H9 (cell line): Measurements from ENCODE around the gene MIER2. TPM values are rescaled to one million over a fixed set of nuclear protein-coding genes. Genes with fewer than 3 reads are reported as not detected.

ENCODE experiments used
- DNase-seq: peaks from one replicate; pipeline ENCODE4 v3.0.0-alpha.2; 2017
- H2AFZ ChIP-seq: one replicate; pipeline ENCODE4 v1.6.1; 2013; ENCODE audit warnings: mild to moderate bottlenecking, low read length, control low read depth, moderate library complexity
- H2AK5ac ChIP-seq: 2 replicates; pipeline ENCODE4 v1.6.1; 2013; ENCODE audit warnings: low read length, control low read depth, mixed read lengths; ENCODE audit not compliant: insufficient read length
- H2BK120ac ChIP-seq: one replicate; pipeline ENCODE4 v1.6.1; 2013; ENCODE audit warnings: low read depth, mild to moderate bottlenecking, low read length, control low read depth, inconsistent platforms; ENCODE audit not compliant: poor library complexity, severe bottlenecking
- H2BK12ac ChIP-seq: 2 replicates; pipeline ENCODE4 v1.6.1; 2013; ENCODE audit warnings: low read length, control low read depth, mixed read lengths, low read depth; ENCODE audit not compliant: insufficient read length
- H2BK15ac ChIP-seq: 2 replicates; pipeline ENCODE4 v1.6.1; 2013; ENCODE audit warnings: low read depth, low read length, control low read depth
- H2BK20ac ChIP-seq: one replicate; pipeline ENCODE4 v1.6.1; 2013; ENCODE audit warnings: low read depth, mild to moderate bottlenecking, low read length, control low read depth, inconsistent platforms; ENCODE audit not compliant: poor library complexity, severe bottlenecking
- H2BK5ac ChIP-seq: 2 replicates; pipeline ENCODE4 v1.6.1; 2013; ENCODE audit warnings: low read length, control low read depth, mixed read lengths; ENCODE audit not compliant: insufficient read length
- H3K14ac ChIP-seq: 2 replicates; pipeline ENCODE4 v1.6.1; 2013; ENCODE audit warnings: low read length, control low read depth; ENCODE audit not compliant: insufficient read depth
- H3K18ac ChIP-seq: 2 replicates; pipeline ENCODE4 v1.6.1; 2013; ENCODE audit warnings: low read depth, mild to moderate bottlenecking, mixed read lengths, low read length, control low read depth; ENCODE audit not compliant: insufficient read length
- H3K23ac ChIP-seq: 2 replicates; pipeline ENCODE4 v1.6.1; 2013; ENCODE audit warnings: low read length, control low read depth, mixed read lengths, low read depth; ENCODE audit not compliant: insufficient read length
- H3K23me2 ChIP-seq: 2 replicates; pipeline ENCODE4 v1.6.1; 2013; ENCODE audit warnings: low read depth, mild to moderate bottlenecking, mixed read lengths, low read length, control low read depth; ENCODE audit not compliant: insufficient read length, poor library complexity, severe bottlenecking
- H3K27ac ChIP-seq: 2 replicates; pipeline ENCODE4 v1.5.1; 2013; ENCODE audit warnings: low read length, control low read depth, mixed read lengths, low read depth; ENCODE audit not compliant: insufficient read length
- H3K27me3 ChIP-seq: 2 replicates; pipeline ENCODE4 v1.6.1; 2013; ENCODE audit warnings: low read length, control low read depth, inconsistent platforms; ENCODE audit not compliant: insufficient read depth
- H3K4ac ChIP-seq: 2 replicates; pipeline ENCODE4 v1.6.1; 2013; ENCODE audit warnings: low read depth, mild to moderate bottlenecking, control low read depth, inconsistent platforms, low read length, moderate library complexity
- H3K4me1 ChIP-seq: 2 replicates; pipeline ENCODE4 v1.6.1; 2013; ENCODE audit warnings: low read length, control low read depth, inconsistent platforms; ENCODE audit not compliant: insufficient read depth
- H3K4me2 ChIP-seq: 2 replicates; pipeline ENCODE4 v1.6.1; 2013; ENCODE audit warnings: low read length, control low read depth, mixed read lengths; ENCODE audit not compliant: insufficient read length, insufficient read depth
- H3K56ac ChIP-seq: 2 replicates; pipeline ENCODE4 v1.6.1; 2013; ENCODE audit warnings: low read depth, mild to moderate bottlenecking, mixed read lengths, low read length, control low read depth; ENCODE audit not compliant: insufficient read length
- H3K79me1 ChIP-seq: 2 replicates; pipeline ENCODE4 v1.6.1; 2013; ENCODE audit warnings: low read depth, mild to moderate bottlenecking, moderate library complexity, low read length, control low read depth, inconsistent platforms; ENCODE audit not compliant: insufficient read depth, poor library complexity, severe bottlenecking
- H3K79me2 ChIP-seq: 2 replicates; pipeline ENCODE4 v1.6.1; 2013; ENCODE audit warnings: low read length, control low read depth, inconsistent platforms; ENCODE audit not compliant: insufficient read depth
- H3K9ac ChIP-seq: 2 replicates; pipeline ENCODE4 v1.6.1; 2013; ENCODE audit warnings: low read length, control low read depth, mixed read lengths; ENCODE audit not compliant: insufficient read length; ENCODE audit errors: extremely low read depth
- H3K9me3 ChIP-seq: one replicate; pipeline ENCODE4 v1.6.1; 2013; ENCODE audit warnings: low read depth, low read length, inconsistent platforms; ENCODE audit not compliant: control insufficient read depth
- H3T11ph ChIP-seq: one replicate; pipeline ENCODE4 v1.6.1; 2013; ENCODE audit warnings: mild to moderate bottlenecking, low read length, control low read depth, inconsistent platforms
- H4K20me1 ChIP-seq: one replicate; pipeline ENCODE4 v1.6.1; 2013; ENCODE audit not compliant: control insufficient read depth, insufficient read length, insufficient read depth
- H4K5ac ChIP-seq: 2 replicates; pipeline ENCODE4 v1.6.1; 2013; ENCODE audit warnings: low read depth, mild to moderate bottlenecking, mixed read lengths, low read length, control low read depth; ENCODE audit not compliant: insufficient read length
- H4K8ac ChIP-seq: replicated peaks from 2 replicates; pipeline ENCODE4 v1.6.1; 2013; ENCODE audit warnings: low read length, control low read depth, mixed read lengths, low read depth; ENCODE audit not compliant: insufficient read length
- H4K91ac ChIP-seq: 2 replicates; pipeline ENCODE4 v1.6.1; 2013; ENCODE audit warnings: low read depth, mild to moderate bottlenecking, moderate library complexity, mixed read lengths, low read length, control low read depth; ENCODE audit not compliant: insufficient read length
- H3K27ac Mint-ChIP-seq, 3 experiments: 2 replicates in 2 of 3; 3 replicates in 1 of 3; pipeline ENCODE4 v1.8.0; 2020 to 2021; ENCODE audit warnings: mixed read lengths in 3 of 3, mild to moderate bottlenecking in 1 of 3, moderate library complexity in 1 of 3
- H3K27me3 Mint-ChIP-seq: 2 replicates; pipeline ENCODE4 v1.8.0; 2021; ENCODE audit warnings: low read depth, mild to moderate bottlenecking, moderate library complexity, mixed read lengths
- H3K36me3 Mint-ChIP-seq, 3 experiments: 2 replicates in 2 of 3; 3 replicates in 1 of 3; pipeline ENCODE4 v1.8.0; 2020 to 2021; ENCODE audit warnings: low read depth in 3 of 3, mixed read lengths in 3 of 3; ENCODE audit not compliant: insufficient read depth in 1 of 3
- H3K4me1 Mint-ChIP-seq, 2 experiments: 2 replicates each; pipeline ENCODE4 v1.8.0; 2020; ENCODE audit warnings: mixed read lengths in 2 of 2
- H3K4me3 Mint-ChIP-seq, 2 experiments: 2 replicates in 1 of 2; 3 replicates in 1 of 2; pipeline ENCODE4 v1.8.0; 2020 to 2021; ENCODE audit warnings: mild to moderate bottlenecking in 2 of 2, mixed read lengths in 2 of 2, moderate library complexity in 1 of 2
- H3K9me3 Mint-ChIP-seq, 2 experiments: 2 replicates in 1 of 2; 3 replicates in 1 of 2; pipeline ENCODE4 v1.8.0; 2020; ENCODE audit warnings: mild to moderate bottlenecking in 2 of 2, mixed read lengths in 2 of 2, moderate library complexity in 1 of 2
- WGBS: extraction: QIAGEN DNeasy Blood & Tissue Kit; methylation state at CpG from one replicate; pipeline ENCODE4 v1.1.7; 2013; ENCODE audit warnings: missing lambda C conversion rate, low lambda C conversion rate, mixed read lengths; ENCODE audit not compliant: insufficient read length; ENCODE audit errors: extremely low coverage; 5-methylcytosine and 5-hydroxymethylcytosine counted together
- total RNA-seq: library from RNA; stranded (reverse); gene quantifications from 2 replicates; pipeline ENCODE4 v1.2.1, GENCODE V29; 2021
- TF ChIP-seq, protein P1 (sequence below): fragments of 200-600 bp; sonication (generic); conservative IDR thresholded peaks from 3 replicates; pipeline ENCODE4 v1.8.0; 2021; ENCODE audit warnings: antibody characterized with exemption, mild to moderate bottlenecking

MIER2 gene
- total RNA-seq, 1 experiment from 2014 or later, result 60.5 TPM

GRCh38 chr19:318509-318774 is 26.2 kb downstream of the MIER2 start:
- H3T11ph ChIP-seq, result no peak overlapping the region
- no peak overlapping the region for H3K23ac ChIP-seq
- H3K27me3 ChIP-seq, result no peaks in the 10 kb centered on the region
- no peaks in the 10 kb centered on the region for H4K20me1 ChIP-seq
- no peak overlapping the region for H2BK20ac ChIP-seq
- H3K23me2 ChIP-seq, result no peaks in the 10 kb centered on the region
- H3K14ac ChIP-seq, result no peak overlapping the region
- no peak overlapping the region for H2BK12ac ChIP-seq
- H3K4me3 Mint-ChIP-seq, result no peak overlapping the region; a peak in 1 of 5 replicates
- H2AK5ac ChIP-seq, result no peak overlapping the region
- no peak overlapping the region for H4K5ac ChIP-seq
- TF ChIP-seq, protein P1, sequence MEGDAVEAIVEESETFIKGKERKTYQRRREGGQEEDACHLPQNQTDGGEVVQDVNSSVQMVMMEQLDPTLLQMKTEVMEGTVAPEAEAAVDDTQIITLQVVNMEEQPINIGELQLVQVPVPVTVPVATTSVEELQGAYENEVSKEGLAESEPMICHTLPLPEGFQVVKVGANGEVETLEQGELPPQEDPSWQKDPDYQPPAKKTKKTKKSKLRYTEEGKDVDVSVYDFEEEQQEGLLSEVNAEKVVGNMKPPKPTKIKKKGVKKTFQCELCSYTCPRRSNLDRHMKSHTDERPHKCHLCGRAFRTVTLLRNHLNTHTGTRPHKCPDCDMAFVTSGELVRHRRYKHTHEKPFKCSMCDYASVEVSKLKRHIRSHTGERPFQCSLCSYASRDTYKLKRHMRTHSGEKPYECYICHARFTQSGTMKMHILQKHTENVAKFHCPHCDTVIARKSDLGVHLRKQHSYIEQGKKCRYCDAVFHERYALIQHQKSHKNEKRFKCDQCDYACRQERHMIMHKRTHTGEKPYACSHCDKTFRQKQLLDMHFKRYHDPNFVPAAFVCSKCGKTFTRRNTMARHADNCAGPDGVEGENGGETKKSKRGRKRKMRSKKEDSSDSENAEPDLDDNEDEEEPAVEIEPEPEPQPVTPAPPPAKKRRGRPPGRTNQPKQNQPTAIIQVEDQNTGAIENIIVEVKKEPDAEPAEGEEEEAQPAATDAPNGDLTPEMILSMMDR, result no peak
- H3K27ac Mint-ChIP-seq, result no peak overlapping the region
- H3K27me3 Mint-ChIP-seq, result no peaks in the 10 kb centered on the region
- H3K27ac ChIP-seq, result no peak overlapping the region
- H3K56ac ChIP-seq, result no peak overlapping the region
- H2BK5ac ChIP-seq, result no peak overlapping the region
- DNase-seq, result no peak
- peaks cover 47 to 73% (median 55%) of the 10 kb centered on the region in 3 experiments for H3K36me3 Mint-ChIP-seq
- no peak overlapping the region for H4K91ac ChIP-seq
- no peak overlapping the region for H3K4me2 ChIP-seq
- no peak overlapping the region for H3K9ac ChIP-seq
- H2AFZ ChIP-seq, result no peak overlapping the region
- H2BK120ac ChIP-seq, result no peak overlapping the region
- H3K79me1 ChIP-seq, result no peaks in the 10 kb centered on the region
- H4K8ac ChIP-seq, result no peak overlapping the region
- H2BK15ac ChIP-seq, result no peak overlapping the region
- no peaks in the 10 kb centered on the region for H3K4me1 ChIP-seq
- peaks cover 6% of the 10 kb centered on the region for H3K9me3 ChIP-seq
- WGBS, result no CpG with 5 or more reads among the region's 5 CpGs
- no peak overlapping the region for H3K4ac ChIP-seq
- no peak overlapping the region for H3K18ac ChIP-seq
- H3K9me3 Mint-ChIP-seq, result peaks cover 13 to 18% of the 10 kb centered on the region in 2 experiments
- no peaks in the 10 kb centered on the region for H3K4me1 Mint-ChIP-seq
- no peaks in the 10 kb centered on the region; the same call in 1 of the 2 replicates for H3K79me2 ChIP-seq
